Stimulated activated CD8-positive, alpha-beta memory T cell treated with anti-CD3 and anti-CD28 coated beads, Interleukin-15, amount 100 ng/mL, for 1 hour (primary cell): Measurements from ENCODE around the gene LILRA5.
A peak's percentile ranks its signal among the peaks of the same experiment; 100 is the strongest.
"Not testable (repeated sequence)": the region's sequence is repeated elsewhere in the genome, so short reads cannot be mapped to it uniquely, and the experiment has no call there.

Source experiments
- DNase-seq: peaks from one replicate; pipeline ENCODE4 v3.0.0-alpha.2; 2020; ENCODE audit warnings: low read depth

LILRA5 gene

GRCh38 chr19:54273821-54274220 is 39.1 kb downstream of the LILRA5 start:
- no peak for DNase-seq

DNA sequence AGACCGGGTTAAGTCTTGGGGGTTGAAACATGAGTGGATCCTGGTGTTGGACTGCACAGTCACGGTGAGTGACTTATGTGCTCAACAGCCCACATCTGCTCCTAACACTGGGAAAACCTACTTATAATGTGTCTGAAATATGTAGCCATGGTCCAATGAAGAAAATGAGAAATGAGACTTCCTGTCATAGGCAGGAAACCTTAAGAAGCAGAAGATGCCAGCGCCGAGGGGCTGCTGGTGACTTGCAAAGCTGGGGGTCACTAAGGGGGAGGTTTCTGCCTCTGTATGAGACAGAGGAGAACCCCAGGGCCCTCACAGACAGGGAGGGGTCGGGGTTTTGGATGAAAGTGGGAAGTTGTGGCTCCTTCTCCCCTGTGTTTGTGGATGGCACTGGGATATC is 40.8 kb downstream of the LILRA5 start:
- not testable (repeated sequence) for DNase-seq

GRCh38 chr19:54271587-54271986 is 41.4 kb downstream of the LILRA5 start:
- not testable (repeated sequence) for DNase-seq

- DNase-seq: no peak
Measured at GRCh38 chr19:54271106-54271505, 41.9 kb downstream of the LILRA5 start.

DNA sequence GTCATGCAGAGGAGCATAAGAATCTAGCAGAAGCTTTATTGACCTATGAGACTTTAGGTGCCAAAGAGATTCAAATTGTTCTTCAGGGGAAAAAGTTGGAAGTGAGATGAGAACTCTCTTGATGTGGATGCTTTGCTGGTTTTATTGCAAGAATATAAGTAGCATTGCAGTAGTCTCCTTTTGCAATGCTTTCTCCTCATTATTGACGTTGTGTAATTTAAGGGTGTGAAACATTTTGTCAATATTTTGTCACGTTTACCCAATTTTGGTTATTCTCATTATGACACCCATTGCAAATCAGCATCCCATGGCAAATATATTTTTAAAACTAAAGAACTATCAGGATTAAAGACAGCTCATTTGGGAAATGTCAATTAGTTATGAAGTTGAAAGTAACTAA is 44.0 kb downstream of the LILRA5 start:
- DNase-seq: no peak

DNA sequence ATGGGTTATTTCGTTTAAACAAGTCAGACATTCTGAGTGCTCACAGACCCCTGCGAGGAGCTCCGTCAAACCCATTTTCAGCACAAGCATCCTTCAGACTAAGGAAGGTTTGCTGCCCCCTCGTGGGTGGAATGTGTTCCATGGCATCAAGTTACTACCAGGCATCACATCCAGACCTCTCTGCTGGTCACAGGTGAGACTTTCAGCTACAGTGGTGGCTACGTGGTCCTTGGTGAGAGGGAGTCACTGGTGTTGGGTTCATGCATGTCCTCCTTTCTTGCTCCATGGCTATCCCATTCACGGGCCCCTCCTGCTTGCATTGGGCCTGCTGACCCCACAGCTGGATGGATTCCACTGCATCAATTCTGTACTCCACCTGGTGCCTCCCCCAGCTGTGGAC is 46.8 kb downstream of the LILRA5 start:
- peak; percentile 57 for DNase-seq

DNA sequence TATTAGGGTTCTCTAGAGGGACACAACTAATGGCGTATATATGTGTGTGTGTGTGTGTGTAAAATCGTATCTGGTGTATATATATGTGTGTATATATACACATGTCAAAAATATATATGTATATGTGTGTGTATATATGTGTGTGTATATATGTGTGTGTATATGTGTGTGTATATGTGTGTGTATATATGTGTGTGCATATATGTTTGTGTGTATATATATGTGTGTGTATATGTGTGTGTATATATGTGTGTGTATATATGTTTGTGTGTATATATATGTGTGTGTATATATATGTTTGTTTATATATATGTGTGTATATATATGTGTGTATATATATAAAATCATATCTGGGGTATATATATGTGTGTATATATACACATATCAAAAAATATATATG is 50.5 kb downstream of the LILRA5 start:
- no peak for DNase-seq

- DNase-seq: no peak
Measured at GRCh38 chr19:54262066-54262465, 50.9 kb downstream of the LILRA5 start.

GRCh38 chr19:54257116-54257480 is 55.9 kb downstream of the LILRA5 start, which contains the start of gene LILRB5:
LILRB5 (minus strand) TSS chr19:54257273; CDS start chr19:54257193, 80 bp downstream.
- no peak for DNase-seq
